Activated CD4-positive, alpha-beta T cell treated with anti-CD3 and anti-CD28 coated beads, Interleukin-2, amount 50 U/mL, for 48 hours (primary cell): ENCODE data around the gene FREM3.
"Not testable (repeated sequence)": the region's sequence is repeated elsewhere in the genome, so short reads cannot be mapped to it uniquely, and the experiment has no call there.

ENCODE experiments used
- DNase-seq, 2 experiments: peaks; one replicate each; pipeline ENCODE4 v3.0.0-alpha.2; 2020

FREM3 gene

GRCh38 chr4:143575331-143575730 lies 125.1 kb downstream of the FREM3 start:
- DNase-seq, result no peak

- no peak for DNase-seq
Observed at GRCh38 chr4:143564472-143564871, 136.0 kb downstream of the FREM3 start.

DNA sequence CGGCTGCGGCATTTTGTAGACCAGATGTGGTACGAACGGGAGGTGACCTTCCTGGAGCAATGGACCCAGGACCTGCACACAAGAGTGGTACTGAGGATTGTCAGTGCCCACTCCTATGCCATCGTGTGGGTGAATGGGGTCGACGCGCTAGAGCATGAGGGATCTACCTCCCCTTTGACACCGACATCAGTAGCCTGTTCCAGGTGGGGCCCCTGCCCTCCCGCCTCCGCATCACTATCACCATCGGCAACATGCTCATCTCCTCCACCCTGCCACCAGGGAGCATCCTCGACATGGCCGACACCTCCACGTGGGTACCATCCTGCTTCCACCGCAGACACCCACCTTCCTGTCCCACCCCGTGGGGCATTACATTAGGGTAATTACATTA lies 140.7 kb downstream of the FREM3 start:
- peak; percentile 21 to 38 for DNase-seq

DNA sequence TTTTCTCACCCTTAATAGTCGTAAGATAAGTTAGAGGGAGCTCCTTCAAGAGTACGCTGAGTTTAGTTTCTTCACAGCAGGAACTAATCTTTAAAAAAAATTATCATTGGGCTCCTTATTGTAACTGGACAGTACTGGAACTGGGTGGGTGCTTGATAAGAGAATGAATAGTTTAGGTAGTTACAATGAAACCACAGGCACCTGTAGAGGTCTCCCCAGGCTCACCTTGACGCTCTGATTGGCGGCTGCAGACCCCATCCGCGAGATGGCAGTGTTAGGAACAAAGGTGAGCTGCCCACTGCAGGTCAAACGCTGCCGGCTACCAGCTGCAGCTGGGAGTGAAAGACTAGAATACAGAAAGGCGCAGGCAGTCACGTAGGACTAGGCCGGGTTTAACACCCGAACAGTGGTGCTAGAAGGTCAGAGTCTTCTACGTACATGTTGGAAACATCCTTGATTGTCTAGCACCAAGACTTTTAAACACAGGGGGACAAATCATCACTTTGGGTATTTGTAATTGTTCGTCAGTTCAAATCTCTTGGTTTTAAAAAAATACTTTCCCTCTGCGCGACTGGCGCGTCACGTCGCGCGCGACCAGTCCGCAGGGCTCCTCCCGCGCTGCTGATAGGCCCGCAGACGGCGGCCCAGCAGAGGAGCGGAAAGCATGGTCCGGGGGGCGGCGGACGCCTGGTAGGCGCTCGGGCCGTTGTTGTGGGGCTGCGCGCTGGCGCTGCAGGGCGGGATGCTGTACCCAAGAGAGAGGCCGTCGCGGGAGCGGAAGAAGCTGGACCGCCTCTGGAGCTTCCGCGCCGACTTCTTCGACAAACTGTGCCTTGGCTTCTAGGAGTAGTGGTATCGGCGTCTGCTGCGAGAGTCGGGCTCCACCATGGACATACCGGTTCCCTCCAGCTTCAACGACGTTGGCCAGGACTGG lies 141.4 kb downstream of the FREM3 start:
- peak; percentile 62 to 72 for DNase-seq

DNA sequence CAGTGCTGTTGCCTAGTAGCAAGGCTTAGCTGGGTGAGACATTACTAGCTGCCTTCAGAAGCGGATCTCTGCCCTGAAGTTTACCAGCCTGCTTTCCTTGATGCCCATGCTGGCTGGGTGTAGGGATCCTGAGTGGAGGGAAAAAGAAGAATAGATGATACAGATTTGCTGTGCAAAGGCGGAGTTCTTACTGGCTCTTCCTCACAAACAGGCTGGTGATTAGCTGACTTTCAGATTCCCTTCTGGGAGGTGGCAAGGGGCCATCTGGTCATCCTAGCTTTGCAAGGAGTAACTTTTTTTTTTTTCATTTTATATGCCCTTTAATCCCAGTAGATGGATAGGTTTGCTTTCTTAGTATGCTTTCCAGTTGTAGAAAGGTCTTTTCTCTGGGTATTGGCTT lies 142.2 kb downstream of the FREM3 start:
- no peak for DNase-seq

GRCh38 chr4:143555676-143556075 lies 144.8 kb downstream of the FREM3 start:
- DNase-seq, result no peak

GRCh38 chr4:143554728-143555597 lies 145.5 kb downstream of the FREM3 start:
- DNase-seq, result peak; percentile 31 to 35

DNA sequence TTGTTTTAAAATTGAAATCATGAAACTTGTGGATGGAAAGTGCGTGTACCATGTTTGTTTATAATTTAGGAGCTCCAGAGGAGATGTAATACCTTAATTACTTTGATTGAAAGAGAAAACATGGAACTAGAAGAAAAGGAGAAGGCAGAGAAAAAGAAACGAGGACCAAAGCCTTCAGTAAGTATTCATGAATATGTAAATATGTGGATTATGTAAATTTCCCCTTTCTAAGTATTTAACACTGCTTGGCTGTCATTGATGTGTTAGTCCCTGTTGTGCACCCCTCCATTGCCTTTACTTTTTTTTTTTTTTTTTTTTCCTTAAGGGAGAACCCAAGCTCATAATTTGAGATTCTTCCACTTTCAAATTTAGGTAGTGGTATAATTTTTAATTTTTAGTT lies 150.5 kb downstream of the FREM3 start:
- DNase-seq, result no peak

DNA sequence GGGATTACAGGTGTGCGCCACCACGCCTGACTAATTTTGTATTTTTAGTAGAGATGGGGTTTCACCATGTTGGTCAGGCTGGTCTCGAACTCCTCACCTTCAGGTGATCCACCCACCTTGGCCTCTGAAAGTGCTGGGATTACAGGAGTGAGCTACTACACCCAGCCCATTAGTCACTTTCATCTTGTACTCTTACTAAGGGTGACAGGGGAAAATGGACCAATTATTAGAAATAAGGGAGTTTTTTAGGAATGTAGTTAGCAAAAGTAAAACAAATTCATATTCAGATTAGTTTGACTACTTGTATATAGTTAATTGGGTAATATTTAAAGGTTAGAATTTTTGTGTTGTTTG lies 160.8 kb downstream of the FREM3 start:
- peak; percentile 9 to 13 for DNase-seq

GRCh38 chr4:143538979-143539669 lies 161.4 kb downstream of the FREM3 start:
- no peak for DNase-seq

DNA sequence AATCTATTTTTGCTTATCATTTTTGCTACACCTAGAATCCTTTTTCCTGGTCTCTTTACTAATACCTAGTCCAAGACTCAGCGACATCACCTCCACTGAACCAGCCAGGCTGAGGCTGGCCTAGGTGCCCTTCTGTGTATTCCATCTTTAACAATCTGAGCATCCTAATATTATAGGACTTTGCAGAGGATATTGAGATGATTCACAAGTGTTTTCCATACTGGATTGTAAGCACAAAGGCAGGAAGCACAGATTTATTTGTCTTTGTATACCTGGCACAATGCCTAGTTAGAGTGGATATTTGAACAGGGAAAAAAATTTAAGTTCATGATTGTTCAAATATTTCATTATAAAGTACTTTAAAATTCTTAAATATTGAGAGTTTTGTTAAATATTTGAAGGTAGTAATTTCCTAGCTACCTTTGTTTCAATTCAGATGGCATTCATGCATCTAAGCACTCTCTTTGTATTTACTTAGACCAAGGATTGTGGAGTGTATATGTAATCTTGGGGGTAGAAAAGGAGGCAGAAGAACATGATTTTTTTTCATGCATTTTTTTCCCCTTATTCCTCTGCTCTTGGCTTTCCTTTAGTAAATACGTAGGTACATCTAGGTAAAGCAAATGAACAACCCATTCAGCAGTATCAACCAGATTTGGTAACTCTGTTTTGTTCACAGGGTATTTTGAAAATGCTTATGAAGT lies 168.5 kb downstream of the FREM3 start:
- no peak for DNase-seq

GRCh38 chr4:143531380-143531779 lies 169.1 kb downstream of the FREM3 start:
- no peak for DNase-seq

DNA sequence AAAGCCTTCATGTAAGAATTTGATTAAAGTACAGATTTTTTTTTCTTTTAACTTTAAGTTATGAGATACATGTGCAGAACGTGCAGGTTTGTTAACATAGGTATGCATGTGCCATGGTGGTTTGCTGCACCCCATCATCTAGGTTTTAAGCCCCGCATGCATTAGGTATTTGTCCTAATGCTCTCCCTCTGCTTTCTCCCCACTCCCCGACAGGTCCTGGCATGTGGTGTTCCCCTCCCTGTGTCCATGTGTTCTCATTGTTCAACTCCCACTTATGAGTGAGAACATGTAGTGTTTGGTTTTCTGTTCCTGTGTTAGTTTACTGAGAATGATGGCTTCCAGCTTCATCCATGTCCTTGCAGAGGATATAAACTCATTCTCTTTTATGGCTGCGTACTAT lies 172.4 kb downstream of the FREM3 start:
- DNase-seq, result not testable (repeated sequence)
